NCI-H1417 treated with DMSO at 0.1 percent for 48 hours (cell line): Measurements from ENCODE around the gene TRIM25.

ENCODE experiments used
- DNase-seq: peaks from one replicate; lab custom pipeline; 2025; lab: John Stamatoyannopoulos, UW

The TRIM25 gene

DNA sequence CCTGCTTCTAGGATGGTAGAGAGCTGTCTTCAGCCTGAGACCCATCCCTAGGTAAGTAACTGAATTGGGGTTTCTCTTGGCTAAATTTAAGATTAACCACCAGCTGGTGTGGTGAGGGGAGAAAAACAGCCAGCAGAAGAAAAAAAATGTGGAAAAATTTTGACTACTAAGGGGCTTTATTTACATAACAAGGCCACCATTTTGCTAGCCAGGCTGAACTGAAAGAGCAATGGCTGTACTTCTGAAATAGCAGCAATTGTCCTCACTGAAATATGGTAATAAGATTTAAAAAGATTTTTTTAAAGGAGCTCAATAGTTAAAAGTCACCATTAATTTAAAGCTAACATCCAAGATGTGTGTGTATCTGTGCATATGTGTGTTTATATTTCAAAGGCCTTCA lies 12.4 kb upstream of the TRIM25 start:
- DNase-seq, result no peak

DNA sequence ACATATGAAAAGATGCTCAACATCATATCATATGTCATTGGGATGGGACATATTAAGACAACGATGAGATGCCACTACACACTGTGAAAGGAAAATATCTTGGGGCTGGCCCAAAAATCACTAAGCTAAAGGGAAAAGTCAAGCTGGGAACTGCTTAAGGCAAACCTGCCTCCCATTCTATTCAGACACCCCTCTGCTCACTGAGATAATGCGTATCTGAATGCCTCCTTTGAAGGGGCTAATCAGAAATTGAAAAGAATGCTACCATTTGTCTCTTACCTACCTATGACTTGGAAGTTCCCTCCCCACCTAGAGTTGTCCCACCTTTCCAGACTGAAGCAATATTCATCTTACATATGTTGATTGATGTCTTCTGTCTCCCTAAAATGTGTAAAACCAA lies 11.2 kb upstream of the TRIM25 start:
- DNase-seq, result no peak

DNA sequence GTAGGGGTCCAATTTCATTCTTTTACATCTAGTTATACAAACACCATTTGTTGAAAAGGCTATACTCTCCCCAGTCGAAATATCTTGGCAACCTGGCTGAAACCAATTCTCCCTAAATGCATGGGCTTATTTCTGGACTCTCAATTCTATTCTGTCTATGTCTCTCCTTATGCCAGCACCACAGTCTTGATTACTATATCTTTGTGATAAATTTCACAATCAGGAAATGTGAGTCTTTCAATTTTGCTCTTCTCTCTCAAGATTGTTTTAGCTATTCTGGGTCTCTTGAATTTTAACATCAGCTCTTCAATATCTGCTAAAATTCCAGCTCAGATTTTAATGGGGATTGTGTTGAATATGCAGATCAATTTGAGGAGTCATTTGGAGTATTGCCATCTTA lies 5.9 kb upstream of the TRIM25 start:
- DNase-seq, result no peak

DNA sequence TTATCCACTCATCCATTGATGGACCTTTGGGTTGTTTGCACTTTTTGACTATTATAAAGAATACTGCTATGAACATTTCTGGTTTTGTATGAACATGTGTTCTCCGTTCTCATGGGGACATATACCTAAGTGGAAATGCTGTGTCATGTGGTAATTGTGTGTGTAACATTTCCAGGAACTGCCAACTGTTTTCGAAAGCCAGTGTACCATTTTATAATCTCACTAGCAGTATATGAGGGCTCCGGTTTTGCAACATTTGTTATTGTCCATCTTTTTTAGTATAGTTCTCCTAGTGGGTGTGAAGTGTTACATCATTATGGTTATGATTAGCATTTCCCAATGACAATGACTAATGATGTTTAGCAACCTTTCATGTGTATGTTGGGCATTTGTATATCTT lies 5.1 kb upstream of the TRIM25 start:
- no peak for DNase-seq

DNA sequence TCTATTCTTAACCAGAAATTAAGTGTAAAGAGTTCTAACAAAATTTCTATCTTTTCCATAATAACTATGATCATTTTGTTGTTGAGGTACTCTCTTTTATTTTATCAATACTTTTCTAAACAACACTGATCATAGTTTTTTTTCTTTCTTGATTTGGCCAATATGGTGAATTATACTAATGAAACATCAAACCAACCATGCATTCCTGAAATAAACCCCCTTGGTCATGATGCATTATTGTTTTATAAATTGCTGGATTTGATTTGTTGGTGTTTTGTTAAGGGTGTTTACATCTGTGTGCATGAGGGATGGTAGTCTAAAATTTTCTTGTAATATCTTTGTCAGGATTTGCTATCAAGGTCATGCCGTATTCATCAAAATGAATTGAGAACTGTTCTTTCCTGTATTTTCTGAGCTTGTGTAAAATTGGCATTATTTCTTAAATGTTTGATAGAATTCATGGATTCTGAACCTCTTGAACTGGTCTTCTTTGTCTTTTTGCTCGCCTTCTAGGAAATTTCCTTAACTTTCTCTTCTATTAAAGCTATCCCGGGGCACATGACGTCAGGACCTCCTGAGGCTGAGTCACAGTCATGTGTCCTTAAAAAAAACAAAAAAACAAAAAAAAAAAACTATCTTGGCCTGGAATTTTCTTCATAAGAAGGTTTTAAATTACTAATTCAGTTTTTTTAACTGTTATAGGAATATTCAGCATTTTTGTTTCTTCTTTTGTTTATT lies 3.9 kb upstream of the TRIM25 start:
- DNase-seq, result no peak

DNA sequence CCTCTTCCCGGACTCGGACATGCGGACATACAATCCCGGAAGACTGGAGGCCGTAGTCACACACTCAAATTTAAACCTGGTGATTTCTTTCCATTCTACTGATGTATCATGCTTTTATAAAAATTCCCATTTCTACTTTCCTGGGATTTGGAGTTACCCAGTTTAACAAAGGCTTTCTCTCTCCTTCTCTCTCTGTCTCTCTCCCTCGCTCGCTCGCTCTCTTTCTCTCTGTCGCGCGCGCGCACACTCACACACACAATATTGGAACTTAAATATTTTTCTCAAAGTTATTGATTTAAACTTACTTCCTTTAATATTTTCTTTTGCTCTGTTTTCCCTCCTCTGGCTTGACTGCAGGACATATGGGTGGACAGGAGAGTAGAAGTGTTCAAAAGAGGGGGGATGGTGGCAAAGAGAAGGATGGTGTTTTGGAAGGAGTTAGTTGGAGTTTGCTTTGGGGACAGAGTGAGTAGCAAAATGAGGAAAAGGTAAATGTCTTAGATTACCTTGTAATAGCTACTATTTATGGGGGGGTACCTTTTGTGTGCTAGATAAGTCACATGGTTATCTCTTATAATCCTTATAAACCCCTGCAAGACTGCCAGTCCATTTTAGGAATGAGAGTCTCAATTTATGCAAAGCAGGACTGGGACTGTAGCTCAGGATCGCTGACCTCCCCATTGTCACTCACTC lies 878 bp upstream of the TRIM25 start:
- no peak for DNase-seq

DNA sequence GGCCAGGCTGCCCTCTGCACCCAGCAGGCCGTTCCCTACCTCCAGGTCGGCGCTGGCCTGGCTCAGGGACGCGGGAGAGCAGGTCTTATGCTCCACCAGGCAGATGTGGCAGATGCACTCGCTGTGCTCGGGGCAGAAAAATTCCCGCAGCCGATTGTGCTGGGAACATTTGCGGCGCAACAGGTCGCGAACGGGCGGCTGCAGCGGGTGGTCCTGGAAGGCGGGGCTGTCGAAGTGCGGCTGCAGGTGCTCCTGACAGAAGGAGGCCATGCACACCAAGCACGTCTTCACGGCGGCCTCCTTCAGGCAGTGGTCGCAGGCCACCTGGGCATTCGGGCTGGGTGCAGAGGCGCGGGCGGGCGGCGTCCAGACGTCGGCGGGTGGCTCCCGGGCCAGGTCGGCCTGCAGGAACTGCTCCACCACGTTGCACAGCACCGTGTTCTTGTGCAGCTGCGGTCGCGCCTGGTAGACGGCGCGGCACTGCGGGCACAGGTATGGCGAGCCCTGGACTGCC lies 439 bp downstream of the TRIM25 start:
- DNase-seq, result no peak

DNA sequence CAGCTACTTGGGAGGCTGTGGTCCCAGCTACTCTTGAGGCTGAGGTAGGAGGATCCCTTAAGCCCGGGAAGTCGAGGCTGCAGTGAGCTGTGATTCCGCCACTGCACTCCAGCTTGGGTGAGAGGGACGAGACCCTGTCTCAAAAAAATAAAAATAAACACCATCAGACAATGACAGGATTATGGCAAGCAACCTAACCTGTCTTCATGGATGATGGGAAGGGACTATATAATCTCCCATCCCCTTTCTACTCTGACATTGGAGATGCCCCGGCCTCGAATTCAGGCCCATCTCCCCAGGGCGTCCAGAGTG lies 893 bp downstream of the TRIM25 start:
- DNase-seq, result no peak

DNA sequence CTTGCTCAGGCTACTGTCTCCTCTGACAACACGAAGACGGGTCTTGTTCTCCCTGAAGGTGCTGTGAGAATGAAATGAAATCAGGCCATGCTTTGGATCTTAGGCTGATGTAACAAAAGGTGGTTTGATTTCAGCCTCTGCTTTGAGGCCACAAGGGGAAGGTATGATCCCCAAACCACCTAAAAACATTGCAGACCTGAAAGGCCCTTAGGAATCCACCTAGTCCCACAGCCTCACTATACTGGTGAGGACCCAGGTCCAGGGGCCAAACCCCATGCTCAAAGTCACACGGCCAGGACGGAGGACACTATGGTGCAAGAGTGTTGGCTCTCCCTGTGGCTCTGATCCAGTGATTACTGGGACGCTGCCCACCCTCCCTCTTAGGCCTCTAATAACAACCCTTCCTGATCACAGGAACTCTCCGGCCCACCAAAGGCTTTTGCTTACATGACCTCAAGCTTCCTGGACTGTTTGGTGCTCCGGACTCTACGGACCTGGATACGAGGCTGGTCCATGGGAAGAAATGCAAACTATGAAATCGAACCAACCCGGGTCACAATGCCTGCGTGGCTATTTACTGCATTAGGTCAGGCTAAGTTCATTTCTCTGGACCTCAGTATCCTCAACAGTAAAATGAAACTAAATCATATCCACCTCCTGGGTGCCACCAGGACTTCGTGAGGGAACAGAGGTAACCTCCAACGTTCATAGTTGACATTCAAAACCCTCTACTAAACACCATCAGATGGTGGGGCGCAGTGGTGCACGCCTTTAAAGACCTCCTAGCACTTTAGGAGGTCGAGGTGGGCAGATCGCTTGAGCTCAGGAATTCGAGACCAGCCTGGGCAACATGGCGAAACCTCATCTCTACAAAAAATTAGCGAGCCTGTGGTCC lies 1.5 kb downstream of the TRIM25 start:
- no peak for DNase-seq

DNA sequence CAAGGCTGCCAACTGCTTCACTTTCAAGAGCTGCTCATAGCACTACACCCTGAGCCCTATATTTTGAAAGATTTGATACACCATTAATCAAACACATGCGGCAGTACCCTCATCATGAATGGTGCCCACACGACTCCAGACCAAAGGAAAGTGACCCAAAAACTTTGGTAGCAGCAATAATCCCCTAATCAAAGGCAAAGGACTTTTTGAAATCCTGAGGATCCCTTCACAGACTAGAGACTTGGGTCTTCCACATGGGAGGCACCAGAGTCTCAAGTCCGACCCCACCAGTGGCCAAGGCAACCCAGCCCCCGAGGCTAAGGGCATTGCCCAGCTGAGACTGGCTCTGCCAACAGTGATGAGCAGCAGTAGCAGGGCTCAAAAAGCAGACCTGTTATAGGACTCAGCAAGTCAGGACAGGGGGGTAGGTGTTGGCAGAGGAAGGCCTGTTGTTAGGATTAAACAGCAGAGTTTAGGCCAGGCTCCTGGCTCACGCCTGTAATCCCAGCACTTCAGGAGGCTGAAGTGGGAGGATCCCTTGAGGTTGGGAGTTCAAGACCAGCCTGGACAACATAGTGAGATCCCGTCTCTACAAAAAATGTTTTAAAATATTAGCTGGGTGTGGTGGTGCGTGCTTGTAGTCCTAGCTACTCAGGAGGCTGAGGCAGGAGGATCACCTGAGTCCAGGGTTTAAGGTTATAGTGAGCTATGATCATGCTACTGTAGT lies 3.2 kb downstream of the TRIM25 start:
- DNase-seq, result no peak

DNA sequence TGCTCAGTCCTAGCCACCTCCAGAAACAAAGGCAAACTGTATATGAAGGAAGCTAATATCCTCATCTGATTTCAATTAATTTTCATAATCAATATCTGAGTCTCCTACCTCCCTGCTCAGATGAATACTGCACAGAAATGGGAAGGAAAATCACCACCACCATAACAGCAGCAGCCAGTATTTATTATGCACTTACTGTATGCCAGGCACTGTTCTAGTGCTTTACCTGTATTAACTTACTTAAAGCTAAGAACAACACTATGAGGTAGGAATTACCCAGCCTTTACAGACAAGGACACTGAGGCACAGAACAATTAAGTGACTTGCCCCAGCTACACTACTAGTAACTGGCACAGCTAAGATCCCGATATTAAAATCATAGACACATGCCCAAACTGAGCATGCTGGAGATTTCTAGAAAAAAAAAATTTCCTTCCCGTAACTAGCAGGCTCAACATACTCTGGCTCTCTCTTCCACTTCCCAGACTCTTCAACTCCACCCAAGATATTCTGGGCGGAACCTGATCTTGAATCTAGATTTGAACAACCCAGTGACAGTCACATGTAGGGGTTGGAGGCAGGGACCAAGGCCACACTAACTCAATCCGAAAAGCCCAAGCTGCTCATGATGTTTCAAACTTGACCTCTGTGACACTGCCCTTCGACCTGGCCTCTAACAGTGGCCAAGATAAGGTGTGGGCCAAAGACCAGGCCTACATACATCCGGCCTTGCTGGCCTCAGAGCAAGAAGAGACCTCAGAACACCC lies 3.9 kb downstream of the TRIM25 start:
- no peak for DNase-seq

DNA sequence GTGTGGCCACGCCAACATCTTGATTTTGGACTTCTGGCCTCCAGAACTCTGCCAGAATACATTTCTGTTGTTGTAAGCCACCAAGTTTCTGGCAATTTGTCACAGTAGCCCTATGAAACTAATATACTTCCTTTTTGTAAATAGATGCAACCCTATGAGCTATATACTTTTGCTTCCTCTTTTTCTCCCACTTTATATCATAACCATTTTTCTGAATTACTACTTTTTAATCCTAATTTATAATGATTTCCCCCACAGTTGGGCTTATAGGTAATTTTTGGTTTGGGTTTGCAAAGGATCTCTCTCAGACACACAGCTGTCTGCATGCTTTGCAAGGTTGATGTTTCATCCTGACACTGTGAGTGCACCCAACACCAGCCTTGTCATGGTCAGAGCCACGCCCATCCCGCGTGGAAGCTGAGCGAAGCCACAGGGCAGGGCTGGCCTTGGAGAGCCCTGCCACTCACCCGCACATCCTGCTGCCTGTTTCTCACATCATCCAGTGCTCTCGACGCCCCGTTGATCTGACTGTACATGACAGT lies 5.8 kb downstream of the TRIM25 start:
- no peak for DNase-seq

DNA sequence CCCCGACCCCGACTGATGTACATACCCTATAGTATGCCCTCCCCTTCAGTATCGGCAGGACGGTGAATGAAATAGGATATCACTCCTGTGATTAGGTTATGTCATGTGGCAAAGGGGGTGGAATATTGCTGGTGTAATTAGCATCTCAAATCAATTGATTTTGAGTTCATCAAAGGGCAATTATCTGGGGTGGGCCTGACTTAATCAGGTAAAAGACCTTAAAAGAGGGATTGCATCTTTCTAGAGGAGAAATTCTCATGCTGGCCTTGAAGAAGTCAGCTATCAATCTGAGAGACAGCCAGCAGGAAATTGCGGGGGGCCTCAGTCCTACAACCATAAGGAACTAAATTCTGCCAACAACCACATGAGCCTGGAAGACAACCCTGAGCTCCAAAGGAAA lies 10.3 kb downstream of the TRIM25 start:
- DNase-seq, result no peak

DNA sequence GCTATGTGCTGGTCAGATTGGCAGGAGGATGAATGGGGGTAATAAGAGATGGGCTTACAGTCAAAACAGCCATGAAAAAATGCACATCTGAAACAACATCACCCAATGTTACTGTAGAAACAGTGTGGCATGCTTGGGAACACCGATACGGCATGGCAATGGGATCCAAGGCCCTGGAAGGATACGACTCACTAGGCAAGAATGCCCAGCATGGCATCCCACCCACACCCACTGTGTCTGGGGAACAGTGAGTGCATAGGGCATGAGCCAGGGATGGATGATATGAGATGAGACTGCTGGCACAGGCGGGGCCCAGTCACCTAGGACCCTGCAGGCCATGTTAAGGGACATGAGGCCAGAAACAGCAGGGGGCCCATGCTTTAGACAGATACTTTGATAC lies 11.5 kb downstream of the TRIM25 start:
- DNase-seq, result no peak

DNA sequence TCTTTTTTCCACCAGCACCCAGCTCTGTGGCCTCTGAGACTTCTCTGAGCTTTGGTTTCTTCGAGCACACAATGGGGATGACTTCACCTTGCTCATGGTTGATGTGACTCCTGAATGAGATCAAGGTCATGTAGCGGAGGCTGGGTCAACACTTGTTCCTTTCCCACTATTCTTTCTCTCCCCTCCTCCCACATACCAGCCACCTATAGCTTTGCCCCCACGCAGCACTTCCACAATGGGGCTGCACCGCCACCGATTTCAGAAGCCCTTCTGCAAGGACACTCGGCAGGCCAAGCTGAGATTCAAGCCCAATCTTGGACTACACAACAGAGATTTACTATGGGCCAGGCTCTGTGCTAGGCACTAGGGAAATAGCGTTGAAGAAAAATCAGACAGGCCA lies 14.4 kb downstream of the TRIM25 start:
- DNase-seq, result no peak

DNA sequence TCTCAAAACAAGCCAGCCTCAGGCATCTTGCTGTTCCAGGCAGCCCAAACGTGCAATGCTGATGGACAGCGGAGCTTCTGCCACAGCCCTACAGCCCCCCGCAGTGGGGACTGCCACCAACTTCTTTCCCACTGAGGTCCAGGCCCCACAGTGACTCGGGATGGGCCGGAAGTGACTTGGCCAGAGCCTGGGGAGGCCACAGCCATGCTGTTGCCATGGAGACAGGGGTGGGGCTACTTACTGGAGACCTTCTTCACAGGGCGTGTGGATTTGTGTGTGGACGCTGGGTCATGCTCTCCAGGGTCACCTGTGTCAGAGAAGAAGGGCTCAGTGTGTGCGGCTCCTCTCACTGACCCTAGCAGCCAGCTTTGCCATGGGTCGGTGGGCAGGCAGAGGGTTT lies 15.0 kb downstream of the TRIM25 start:
- no peak for DNase-seq

DNA sequence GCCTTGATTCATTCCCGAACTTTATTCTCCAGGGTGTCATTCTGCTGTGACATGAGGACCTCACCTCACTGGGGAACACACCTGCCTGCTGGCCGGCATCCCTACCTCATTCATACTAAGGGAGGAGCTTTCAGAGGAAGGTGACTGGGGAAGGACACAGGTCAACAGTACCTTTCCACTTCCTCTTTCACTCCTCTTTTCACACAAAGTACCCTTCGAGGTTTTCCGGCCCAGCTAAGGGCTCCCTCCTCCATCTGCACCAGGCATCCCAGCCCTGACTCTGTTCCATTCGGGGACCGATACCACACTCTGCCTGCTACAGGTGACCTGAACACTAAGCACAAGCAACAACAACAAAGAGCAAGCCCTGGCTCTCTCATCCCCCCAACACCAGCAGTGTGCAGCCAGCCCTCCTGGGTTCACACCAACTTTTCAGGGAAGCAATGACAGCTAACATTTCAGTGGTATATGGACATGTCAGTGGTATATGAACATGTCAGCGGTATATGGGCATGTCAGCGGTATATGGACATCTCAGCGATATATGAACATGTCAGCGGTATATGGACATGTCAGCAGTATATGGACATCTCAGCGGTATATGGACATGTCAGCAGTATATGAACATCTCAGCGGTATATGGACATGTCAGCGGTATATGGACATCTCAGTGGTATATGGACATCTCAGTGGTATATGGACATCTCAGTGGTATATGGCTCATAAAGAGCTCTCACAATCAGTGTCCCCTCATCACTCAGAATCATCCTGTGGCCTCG lies 16.0 kb downstream of the TRIM25 start:
- no peak for DNase-seq

DNA sequence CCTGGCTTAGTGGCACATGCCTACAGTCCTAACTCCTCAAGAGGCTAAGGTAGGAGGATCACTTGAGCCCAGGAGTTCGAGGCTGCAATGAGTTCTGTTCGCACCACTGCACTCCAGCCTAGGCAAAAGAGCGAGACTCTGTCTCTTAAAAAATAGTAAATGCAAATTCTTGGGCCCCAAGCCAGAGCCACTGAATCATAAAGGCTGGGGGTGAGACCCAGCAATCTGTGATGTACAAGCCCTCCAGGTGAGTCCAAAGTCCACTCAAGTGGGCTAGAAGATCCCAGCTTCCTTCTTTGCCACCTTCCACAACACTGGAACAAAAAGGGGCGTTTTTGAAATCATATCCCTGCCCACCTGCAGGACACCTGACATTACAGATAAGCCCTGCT lies 16.9 kb downstream of the TRIM25 start:
- no peak for DNase-seq

DNA sequence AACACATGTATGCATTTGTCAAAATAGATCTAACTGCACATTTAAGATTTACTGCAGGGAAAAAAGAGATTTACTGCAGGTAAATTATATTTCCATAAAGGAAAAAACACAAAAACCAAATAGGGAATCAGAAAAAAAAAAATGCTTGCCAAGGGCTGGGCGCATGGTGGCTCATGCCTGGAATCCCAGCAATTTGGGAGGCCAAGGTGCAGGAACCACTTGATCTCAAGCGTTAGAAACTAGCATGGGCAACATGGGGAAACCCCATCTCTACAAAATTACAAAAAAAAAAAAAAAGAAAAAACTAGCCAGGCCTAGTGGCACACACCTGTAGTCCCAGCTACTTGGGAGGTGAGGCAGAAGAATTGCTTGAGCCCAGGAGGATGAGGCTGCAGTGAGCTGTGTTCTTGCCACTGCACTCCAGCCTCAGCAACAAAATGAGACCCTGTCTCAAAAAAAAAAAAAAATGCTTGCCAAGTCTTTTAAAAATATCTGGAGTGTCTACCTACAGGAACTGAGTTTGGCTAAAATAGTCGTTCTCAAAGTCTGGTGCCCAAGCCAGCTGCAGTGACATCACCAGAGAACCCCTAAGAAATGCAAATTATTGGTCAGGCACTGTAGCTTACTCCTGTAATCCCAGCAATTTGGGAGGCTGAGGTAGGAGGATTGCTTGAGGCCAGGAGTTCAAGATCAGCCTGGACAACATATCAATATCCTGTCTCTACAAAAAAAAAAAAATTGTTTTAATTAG lies 17.5 kb downstream of the TRIM25 start:
- DNase-seq, result no peak
